ENCODE data around the gene SERPINA1.

The SERPINA1 gene

GRCh38 chr14:94332063-94332583 lies 56.3 kb downstream of the SERPINA1 start:
- no peaks in the 10 kb centered on the region for H3K9me3 Mint-ChIP-seq
- no peak for DNase-seq
- no peaks in the 10 kb centered on the region for H3K36me3 Mint-ChIP-seq (ENCODE audit: low read depth)
- no peak overlapping the region for H3K4me3 Mint-ChIP-seq
- peaks cover 18% of the 10 kb centered on the region for H3K27me3 Mint-ChIP-seq (ENCODE audit: low read depth, poor library complexity)
- H3K4me1 Mint-ChIP-seq, result peaks cover 4% of the 10 kb centered on the region
- no peak for TF ChIP-seq CTCF (IDR thresholded peaks at IDR 0.05)
- H3K27ac Mint-ChIP-seq, result no peak overlapping the region

- no peak for DNase-seq
- Mint-ChIP-seq H3K4me1 (peaks cover 4% of the 10 kb centered on the region), H3K36me3 (ENCODE audit: low read depth) (no peaks in the 10 kb centered on the region), H3K9me3 (no peaks in the 10 kb centered on the region), H3K4me3 (no peak overlapping the region), H3K27ac (no peak overlapping the region), H3K27me3 (ENCODE audit: low read depth, poor library complexity) (peaks cover 18% of the 10 kb centered on the region)
- no peak for TF ChIP-seq CTCF (IDR thresholded peaks at IDR 0.05)
Observed at GRCh38 chr14:94331462-94331861, 56.9 kb downstream of the SERPINA1 start.

GRCh38 chr14:94330857-94331256 lies 57.5 kb downstream of the SERPINA1 start:
- TF ChIP-seq CTCF (IDR thresholded peaks at IDR 0.05), result no peak
- Mint-ChIP-seq H3K27me3 (ENCODE audit: low read depth, poor library complexity) (peaks cover 18% of the 10 kb centered on the region), H3K36me3 (ENCODE audit: low read depth) (no peaks in the 10 kb centered on the region), H3K9me3 (peaks cover 4% of the 10 kb centered on the region), H3K27ac (no peak overlapping the region), H3K4me1 (peaks cover 4% of the 10 kb centered on the region), H3K4me3 (no peak overlapping the region)
- DNase-seq, result no peak

GRCh38 chr14:94330432-94330831 lies 58.0 kb downstream of the SERPINA1 start:
- DNase-seq, result no peak
- peaks cover 17% of the 10 kb centered on the region for H3K27me3 Mint-ChIP-seq (ENCODE audit: low read depth, poor library complexity)
- peaks cover 4% of the 10 kb centered on the region for H3K4me1 Mint-ChIP-seq
- H3K36me3 Mint-ChIP-seq (ENCODE audit: low read depth), result no peaks in the 10 kb centered on the region
- TF ChIP-seq CTCF (IDR thresholded peaks at IDR 0.05), result no peak
- no peak overlapping the region for H3K27ac Mint-ChIP-seq
- peaks cover 4% of the 10 kb centered on the region for H3K9me3 Mint-ChIP-seq
- H3K4me3 Mint-ChIP-seq, result no peak overlapping the region

GRCh38 chr14:94329857-94330256 lies 58.5 kb downstream of the SERPINA1 start:
- Mint-ChIP-seq H3K4me3 (no peak overlapping the region), H3K27me3 (ENCODE audit: low read depth, poor library complexity) (peaks cover 15% of the 10 kb centered on the region), H3K4me1 (peaks cover 4% of the 10 kb centered on the region), H3K9me3 (peaks cover 4% of the 10 kb centered on the region), H3K36me3 (ENCODE audit: low read depth) (no peaks in the 10 kb centered on the region), H3K27ac (no peak overlapping the region)
- TF ChIP-seq CTCF (IDR thresholded peaks at IDR 0.05), result no peak
- DNase-seq, result no peak

GRCh38 chr14:94328196-94328595 lies 60.2 kb downstream of the SERPINA1 start:
- peaks cover 4% of the 10 kb centered on the region for H3K9me3 Mint-ChIP-seq
- H3K4me3 Mint-ChIP-seq, result no peak overlapping the region
- no peak for DNase-seq
- no peak overlapping the region for H3K27ac Mint-ChIP-seq
- no peaks in the 10 kb centered on the region for H3K36me3 Mint-ChIP-seq (ENCODE audit: low read depth)
- H3K4me1 Mint-ChIP-seq, result peaks cover 10% of the 10 kb centered on the region
- no peak for TF ChIP-seq CTCF (IDR thresholded peaks at IDR 0.05)
- H3K27me3 Mint-ChIP-seq (ENCODE audit: low read depth, poor library complexity), result peaks cover 13% of the 10 kb centered on the region

All from nephron progenitor cell (in vitro differentiated cells).